HG03558 (cell line): ENCODE results near the gene SHISAL1.
"Not testable (repeated sequence)": the region's sequence is repeated elsewhere in the genome, so short reads cannot be mapped to it uniquely, and the experiment has no call there.

Experiments used
- ATAC-seq: cut with Tn5 transposase; IDR thresholded peaks from one replicate; pipeline ENCODE4 v1.9.1; 2021; ENCODE audit warnings: moderate number of reproducible peaks; ENCODE audit not compliant: unreplicated experiment; ENCODE audit errors: extremely low read depth

The SHISAL1 gene

GRCh38 chr22:44305888-44306287 is 6.9 kb downstream of the SHISAL1 start:
- ATAC-seq: no peak

GRCh38 chr22:44305455-44305854 is 7.3 kb downstream of the SHISAL1 start:
- ATAC-seq: no peak

GRCh38 chr22:44304911-44305310 is 7.8 kb downstream of the SHISAL1 start:
- no peak for ATAC-seq

GRCh38 chr22:44304354-44304753 is 8.4 kb downstream of the SHISAL1 start:
- no peak for ATAC-seq

GRCh38 chr22:44302363-44302762 is 10.4 kb downstream of the SHISAL1 start:
- ATAC-seq: not testable (repeated sequence)

- no peak for ATAC-seq
These were observed 11.7 kb downstream of the SHISAL1 start for GRCh38 chr22:44301039-44301438.

GRCh38 chr22:44299124-44299523 is 13.6 kb downstream of the SHISAL1 start:
- no peak for ATAC-seq

- no peak for ATAC-seq
These were observed 14.2 kb downstream of the SHISAL1 start for GRCh38 chr22:44298406-44299091.

- ATAC-seq: no peak
These were observed 15.2 kb downstream of the SHISAL1 start for GRCh38 chr22:44297470-44298061.

GRCh38 chr22:44295406-44295805 is 17.3 kb downstream of the SHISAL1 start:
- ATAC-seq: no peak

- ATAC-seq: no peak
These were observed 18.9 kb downstream of the SHISAL1 start for GRCh38 chr22:44293876-44294275.

- no peak for ATAC-seq
These were observed 19.7 kb downstream of the SHISAL1 start for GRCh38 chr22:44293034-44293433.

GRCh38 chr22:44292521-44292920 is 20.2 kb downstream of the SHISAL1 start:
- no peak for ATAC-seq

- no peak for ATAC-seq
These were observed 20.9 kb downstream of the SHISAL1 start for GRCh38 chr22:44291674-44292360.

GRCh38 chr22:44291265-44291664 is 21.5 kb downstream of the SHISAL1 start:
- no peak for ATAC-seq

GRCh38 chr22:44289414-44290171 is 23.2 kb downstream of the SHISAL1 start:
- ATAC-seq: no peak

- no peak for ATAC-seq
These were observed 23.8 kb downstream of the SHISAL1 start for GRCh38 chr22:44288913-44289312.

- no peak for ATAC-seq
These were observed 25.0 kb downstream of the SHISAL1 start for GRCh38 chr22:44287741-44288140.

- no peak for ATAC-seq
These were observed 25.5 kb downstream of the SHISAL1 start for GRCh38 chr22:44287121-44287693.

- ATAC-seq: no peak
These were observed 26.1 kb downstream of the SHISAL1 start for GRCh38 chr22:44286646-44287045.
